Right forelimb (tissue), 1 donor: ENCODE results near the gene SRRT.

Source experiments
- DNase-seq: peaks from one replicate; pipeline ENCODE4 v3.0.0-alpha.2; 2018

The SRRT gene

GRCh38 chr7:100882201-100882600 lies 7.3 kb downstream of the SRRT start:
- DNase-seq = no peak

GRCh38 chr7:100882785-100883526 lies 8.1 kb downstream of the SRRT start:
- DNase-seq = no peak

GRCh38 chr7:100884736-100885439 lies 10.0 kb downstream of the SRRT start:
- no peak for DNase-seq

DNA sequence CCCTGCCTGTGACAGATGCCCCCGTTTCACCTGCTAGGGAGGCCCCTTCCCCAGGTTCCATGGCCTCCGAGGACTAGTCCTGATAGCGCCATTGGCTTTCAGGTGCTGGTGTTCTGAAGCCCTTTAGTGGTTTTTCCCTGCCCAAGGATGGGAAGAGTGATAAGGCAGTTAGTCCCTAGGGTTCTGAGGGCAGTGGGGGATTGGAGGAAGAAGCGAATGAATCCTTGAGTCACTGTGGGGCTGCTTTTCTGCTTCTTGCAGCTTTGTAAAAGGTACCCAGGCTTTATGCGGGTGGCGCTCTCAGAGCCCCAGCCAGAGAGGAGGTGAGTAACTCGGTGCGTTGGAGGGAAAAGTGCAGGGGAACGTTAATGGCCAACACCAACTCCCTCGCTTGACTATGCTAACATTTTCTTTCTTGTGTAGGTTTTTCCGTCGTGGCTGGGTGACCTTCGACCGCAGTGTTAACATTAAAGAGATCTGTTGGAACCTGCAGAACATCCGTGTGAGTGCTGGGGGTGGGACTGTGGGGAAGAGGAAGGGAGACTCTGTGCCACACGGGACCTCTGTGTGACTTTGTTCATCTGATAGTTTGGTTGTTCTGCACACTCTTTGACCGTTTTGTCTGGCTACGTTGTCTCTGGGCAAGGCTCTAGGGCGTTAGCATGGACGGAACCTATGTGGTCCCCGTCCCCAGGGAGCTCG lies 10.7 kb downstream of the SRRT start:
- DNase-seq = no peak

GRCh38 chr7:100886142-100886935 lies 11.4 kb downstream of the SRRT start:
- no peak for DNase-seq

DNA sequence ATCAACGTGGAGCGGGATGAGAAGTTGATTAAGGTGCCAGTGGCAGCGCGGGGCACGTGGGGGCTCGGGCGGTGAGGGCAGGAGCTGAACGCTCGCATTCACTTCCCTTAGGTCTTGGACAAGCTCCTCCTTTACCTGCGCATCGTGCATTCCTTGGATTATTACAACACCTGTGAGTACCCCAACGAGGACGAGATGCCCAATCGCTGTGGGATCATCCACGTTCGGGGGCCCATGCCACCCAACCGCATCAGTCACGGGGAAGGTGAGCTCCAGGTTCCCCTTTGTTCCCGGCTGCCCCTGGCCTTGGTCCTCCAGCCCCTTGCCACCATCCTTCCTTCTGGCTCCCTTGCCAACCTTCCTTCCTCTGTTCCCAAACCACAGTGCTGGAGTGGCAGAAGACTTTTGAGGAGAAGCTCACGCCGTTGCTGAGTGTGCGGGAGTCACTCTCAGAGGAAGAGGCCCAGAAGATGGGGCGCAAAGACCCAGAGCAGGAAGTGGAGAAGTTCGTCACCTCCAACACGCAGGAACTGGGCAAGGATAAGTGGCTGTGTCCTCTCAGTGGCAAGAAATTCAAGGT lies 12.1 kb downstream of the SRRT start:
- DNase-seq = no peak

DNA sequence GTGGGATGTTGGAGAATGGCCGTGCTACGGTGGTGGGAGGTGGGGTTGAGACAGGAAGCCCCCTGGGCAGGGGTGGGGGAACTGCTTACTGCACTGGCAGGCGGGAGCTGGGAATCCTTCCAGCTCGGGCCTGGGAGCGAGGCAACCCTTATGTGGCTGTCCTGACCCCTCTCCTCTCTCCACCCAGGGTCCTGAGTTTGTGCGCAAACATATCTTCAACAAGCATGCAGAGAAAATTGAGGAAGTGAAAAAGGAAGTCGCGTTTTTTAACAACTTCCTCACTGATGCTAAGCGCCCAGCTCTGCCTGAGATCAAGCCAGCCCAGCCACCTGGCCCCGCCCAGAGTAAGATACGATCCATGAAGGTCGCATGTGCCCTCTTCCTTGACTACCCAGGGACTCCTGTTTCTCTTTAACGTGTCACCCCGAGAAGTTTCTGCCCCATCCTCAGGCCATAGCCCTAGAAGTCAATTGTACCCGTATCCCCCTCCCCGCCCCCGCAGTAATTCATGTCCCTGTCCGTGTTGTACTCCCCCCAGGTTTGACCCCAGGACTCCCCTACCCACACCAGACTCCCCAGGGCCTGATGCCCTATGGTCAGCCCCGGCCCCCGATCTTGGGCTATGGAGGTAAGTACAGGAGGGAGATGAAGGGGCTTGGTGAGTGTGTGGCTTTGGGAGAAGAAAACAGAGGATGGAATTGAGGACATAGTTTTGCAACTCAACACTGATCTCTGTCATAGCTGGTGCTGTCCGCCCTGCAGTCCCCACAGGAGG lies 12.8 kb downstream of the SRRT start:
- no peak for DNase-seq

- DNase-seq = peak; percentile 44
Measured at GRCh38 chr7:100888291-100888987, 13.5 kb downstream of the SRRT start.

DNA sequence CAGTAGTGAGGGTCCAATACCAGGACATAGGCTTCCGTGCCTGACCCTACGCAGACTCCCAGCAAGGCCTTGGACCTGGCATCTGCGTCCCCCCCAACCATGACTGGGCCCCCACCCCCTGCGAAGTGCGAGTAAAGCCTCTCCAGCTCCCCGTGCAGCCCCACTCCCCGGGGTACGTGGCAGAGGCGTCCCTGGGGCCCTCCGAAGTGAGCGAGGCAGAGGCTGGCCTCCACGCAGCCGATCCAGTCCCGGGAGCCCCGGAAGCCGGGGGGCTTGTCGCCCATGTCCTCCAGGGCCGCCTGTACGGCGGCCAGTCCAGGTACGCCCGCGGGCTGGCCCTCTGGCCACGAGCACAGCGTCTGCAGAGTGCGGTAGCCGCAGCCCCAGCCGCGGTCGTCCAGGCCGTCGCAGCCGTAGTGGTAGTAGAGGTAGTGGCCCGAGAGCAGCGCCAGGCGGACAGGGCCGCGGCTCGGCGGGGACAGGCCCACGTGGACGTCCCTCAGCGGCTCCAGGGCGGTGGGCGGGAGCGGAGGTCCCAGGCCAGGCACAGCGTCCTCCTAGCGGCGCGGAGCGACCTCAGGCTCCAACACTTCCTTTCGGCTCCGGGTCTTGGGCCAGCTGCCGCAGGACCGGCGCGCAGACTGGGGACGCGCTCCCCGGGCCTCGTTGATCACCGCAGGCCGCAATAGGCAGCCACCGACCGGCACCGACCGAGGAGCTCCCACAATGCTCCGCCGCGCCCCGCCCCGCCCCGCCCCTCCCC lies 14.3 kb downstream of the SRRT start, which contains the start of gene UFSP1:
UFSP1 (minus strand) TSS at position 728 of the 763 bp plus-strand sequence; CDS start at position 284, 444 bp downstream.
- no peak for DNase-seq

GRCh38 chr7:100890653-100891567 lies 16.0 kb downstream of the SRRT start:
- peak; percentile 58 for DNase-seq

- no peak for DNase-seq
Measured at GRCh38 chr7:100891568-100892247, 16.8 kb downstream of the SRRT start.

GRCh38 chr7:100892364-100893317 lies 17.7 kb downstream of the SRRT start:
- no peak for DNase-seq

DNA sequence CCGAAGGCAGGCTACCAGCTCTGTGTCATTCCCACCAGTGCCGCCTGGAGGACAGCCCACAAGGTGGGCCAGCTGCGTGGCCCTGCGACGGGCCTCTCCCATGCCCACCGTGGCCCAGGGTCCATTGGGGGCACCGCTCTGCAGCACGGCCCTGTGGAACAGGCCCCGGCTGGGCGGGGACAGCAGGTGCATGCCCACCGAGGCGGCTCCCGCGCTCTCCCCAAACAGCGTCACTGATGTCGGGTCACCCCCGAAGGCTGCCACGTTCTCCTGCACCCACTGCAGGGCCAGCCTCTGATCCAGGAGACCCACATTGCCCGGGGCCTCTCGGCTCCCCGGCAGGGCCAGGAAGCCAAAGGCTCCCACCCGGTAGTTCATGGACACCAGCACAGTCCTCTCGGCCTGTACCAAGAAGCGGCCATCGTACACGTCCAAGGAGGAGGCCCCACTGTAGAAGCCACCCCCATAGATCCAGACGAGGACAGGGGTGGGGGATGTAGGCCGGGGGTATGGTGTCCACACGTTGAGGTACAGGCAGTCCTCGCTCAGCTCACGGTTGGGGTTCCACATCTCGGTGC lies 18.5 kb downstream of the SRRT start:
- DNase-seq = no peak

DNA sequence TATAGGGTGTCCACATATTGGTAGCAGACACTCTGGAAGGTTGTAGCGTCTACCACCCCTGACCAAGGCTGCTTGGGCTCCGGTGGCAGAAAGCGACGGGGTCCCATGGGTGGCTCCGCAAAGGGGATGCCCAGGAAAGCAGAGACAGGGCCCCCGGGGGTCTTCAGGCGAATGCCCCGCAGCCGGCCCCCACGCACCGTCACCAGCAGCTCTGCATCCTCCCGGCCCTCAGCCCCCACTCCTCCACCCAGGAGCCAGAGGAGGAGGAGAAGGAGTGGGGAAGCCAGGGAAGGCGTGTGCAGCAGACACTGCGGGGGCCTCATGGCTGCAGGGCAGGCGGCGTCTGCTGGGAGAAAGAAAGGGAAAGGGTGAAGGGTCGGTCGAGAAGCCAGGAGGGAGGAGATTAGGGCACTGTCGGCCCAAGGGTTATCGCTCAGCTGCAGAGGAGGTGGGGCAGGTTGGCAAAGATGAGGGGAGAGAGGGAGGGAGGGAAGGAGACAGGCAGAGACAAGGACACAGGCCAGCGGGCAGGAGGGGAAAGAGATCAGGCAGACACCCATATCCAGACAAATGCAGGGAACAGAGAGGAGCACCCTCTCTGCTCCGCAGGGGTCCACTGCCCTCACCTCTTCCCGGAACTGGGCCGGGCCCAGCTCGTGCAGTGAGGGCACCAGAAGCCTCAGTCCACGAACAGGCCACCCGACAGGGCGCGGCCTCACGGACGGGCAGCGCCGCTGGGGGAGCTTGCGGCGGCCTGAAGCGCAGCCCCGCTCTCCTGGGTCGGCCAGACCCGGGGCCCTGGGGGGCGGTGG lies 19.2 kb downstream of the SRRT start:
- DNase-seq = no peak

DNA sequence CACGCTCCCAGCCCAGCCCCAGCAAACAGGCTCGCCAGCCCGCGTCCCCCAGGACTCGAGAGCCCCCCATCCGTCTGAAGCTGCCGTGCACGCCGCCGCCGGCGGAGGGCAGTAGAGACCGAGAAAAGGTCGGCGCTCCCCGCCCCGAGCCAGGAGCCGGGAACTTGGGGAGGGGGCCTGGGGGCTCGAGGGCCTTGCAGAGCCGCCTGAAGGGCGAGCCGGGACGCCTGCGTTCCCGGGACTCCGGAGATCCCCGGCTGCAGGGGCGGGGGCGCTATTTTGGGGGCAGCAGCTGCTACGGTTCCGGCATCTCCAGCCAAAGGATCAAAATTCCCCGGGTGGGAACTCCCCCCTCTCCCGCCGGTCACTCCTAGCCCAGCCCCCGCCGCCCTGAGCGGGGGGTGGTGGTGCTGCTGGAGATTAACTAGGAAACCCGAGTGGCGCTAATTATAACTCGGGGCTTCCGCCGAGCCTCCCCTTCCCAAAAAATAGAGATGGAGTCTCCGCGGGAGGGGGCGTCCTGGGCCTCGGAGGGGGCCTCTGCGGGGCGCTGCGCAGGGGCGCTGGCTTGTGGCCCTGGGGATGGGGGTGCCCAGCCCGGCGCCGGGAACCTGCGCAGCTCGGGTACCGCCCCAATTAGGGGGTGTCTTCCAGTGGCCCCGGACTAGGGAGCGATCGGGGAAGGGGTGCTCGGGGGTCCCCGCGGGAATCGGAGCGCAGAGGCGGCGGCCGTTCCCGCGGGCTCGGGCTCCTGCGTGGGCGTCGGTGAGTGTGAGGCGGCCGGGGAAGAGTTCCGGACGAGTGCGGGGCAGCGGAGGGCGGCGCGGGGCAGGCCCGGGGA lies 20.2 kb downstream of the SRRT start:
- DNase-seq = peak; percentile 84
